ENCODE data around the gene HS6ST2.
"Not testable (repeated sequence)": the region's sequence is repeated elsewhere in the genome, so short reads cannot be mapped to it uniquely, and the experiment has no call there.

Gene HS6ST2

DNA sequence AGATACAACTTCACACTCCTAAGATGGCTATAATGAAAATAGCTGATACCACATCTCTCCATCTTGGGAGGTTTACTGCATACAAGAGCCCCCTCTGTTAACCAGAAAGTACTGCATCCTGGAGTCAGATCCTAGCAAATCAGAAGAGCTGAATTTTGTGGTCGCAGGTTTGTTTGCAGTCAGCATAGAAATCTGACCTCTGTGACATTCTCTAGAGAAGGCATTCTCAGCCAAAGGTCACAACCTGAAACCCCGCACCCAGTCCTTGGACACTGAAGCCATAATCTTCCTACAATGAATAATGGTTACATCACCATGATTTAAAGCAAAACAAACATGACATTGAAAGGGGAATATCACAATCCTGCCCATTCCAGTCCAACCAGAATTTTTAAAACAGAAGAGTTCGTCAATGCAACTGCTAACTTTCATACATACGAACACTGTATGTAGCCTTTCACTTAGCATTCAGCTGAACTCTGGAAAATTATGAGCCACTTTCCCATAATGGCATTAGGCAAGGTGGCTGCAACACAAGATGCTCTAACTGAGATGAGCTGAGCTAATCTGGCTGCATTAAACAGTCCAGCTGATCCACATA, 17.6 kb downstream of the HS6ST2 start:
- DNase-seq (ENCODE audit: low read depth in 2 of 2) = no peak

GRCh38 chrX:132933170-132933569, 25.3 kb downstream of the HS6ST2 start:
- DNase-seq (ENCODE audit: low read depth in 2 of 2) = no peak

- no peak for DNase-seq (ENCODE audit: low read depth in 2 of 2)
Observed at GRCh38 chrX:132924426-132924825, 34.0 kb downstream of the HS6ST2 start.

DNA sequence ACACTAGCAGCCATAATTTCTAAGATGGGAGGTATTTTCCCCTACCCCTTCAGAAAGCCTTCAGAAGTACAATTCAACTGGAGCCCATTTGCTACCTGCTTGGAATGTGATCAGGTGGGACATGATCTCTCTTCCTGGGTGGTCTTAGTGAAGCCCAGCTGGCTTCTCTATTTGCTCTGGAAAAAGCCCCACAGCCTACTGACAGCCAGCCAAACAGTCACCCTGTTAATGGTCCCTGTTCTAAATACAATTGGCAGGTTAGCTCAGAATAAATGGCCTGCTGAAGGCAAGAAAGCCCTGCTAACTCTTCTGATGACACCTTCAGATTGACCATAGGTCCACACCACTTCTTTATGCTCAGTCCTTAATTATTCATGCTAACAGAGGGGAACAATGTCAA, 39.9 kb downstream of the HS6ST2 start:
- no peak for DNase-seq (ENCODE audit: low read depth in 2 of 2)

DNA sequence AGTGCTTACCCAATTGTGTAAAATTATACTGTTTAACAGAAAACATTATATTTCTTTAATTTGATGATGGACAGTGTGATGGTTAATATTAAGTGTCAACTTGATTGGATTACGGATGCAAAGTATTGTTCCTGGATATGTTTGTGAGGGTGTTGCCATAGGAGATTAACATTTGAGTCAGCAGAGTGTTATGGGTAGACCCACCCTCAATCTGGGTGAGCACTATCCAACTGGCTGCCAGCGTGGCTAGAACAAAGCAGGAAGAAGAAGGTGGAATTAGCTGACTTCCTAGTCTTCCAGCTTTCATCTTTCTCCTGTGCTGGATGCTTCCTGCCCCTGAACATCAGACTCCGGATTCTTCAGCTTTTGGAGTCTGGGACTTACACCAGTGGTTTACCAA, 42.1 kb downstream of the HS6ST2 start:
- DNase-seq (ENCODE audit: low read depth in 2 of 2) = no peak

DNA sequence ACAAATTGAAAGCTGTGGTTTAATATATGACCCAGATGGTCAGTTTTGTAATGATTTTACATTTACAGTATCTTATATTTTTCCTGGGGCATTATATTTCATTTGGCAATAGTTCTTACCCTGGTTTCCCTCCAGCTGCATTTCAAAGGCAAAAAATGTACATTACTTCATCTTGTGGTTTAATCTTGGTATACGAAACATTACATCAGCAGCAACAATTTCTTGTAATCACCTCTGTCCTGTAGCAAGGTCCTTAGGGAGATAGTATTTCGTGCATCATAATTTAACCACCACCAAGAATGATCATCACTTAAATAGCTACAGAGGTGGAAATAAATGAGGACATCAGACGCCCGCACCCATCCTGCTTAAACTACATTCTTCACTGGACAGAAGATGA, 48.8 kb downstream of the HS6ST2 start:
- DNase-seq (ENCODE audit: low read depth in 2 of 2) = no peak

DNA sequence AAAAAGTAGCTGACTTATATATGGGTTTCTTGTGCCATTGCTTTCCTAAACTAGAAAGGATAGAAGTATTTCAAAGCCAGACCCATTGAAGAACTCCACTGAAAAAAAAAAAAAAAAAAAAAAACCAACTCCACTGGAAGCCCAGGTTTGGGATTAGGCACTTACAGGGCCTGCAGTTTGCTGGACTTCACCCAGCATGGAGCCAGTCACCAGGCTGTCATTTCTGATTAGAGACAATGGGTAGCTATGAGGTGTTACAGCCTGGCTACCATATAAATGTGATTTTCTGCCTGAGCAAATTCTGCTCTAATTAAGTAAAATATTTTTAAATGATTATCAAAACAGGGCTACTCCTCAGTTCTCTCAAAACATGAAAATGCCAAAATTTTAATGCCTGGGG, 49.5 kb downstream of the HS6ST2 start:
- DNase-seq (ENCODE audit: low read depth in 2 of 2) = no peak

DNA sequence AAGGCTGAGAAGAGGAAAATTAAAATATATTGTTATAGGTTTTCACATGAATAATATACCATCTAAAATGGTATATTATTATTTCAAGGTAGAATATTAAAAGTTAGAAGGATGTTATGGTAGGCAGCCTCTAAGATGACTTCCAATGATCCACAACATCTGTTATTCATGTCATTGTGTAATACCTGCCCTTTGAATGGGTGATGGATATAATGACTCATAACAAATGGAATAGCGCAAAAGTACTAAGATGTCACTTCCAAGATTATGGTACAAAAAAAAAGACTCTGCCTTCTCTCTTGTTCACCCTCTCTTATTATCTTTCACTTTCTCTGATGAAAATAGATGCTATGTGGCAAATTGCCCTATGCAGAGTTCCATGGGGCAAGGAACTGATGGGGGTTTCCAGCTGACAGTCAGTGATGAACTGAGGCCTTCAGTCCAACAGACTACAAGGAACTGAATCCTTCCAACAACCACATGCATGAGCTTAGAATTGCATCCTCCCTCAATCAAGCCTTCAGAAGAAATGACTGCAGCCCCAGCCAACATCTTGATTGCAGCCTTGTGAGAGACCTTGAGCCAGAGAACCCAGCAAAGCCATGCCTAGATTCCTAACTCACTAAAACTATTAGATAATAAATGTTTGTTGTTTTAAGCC, 57.7 kb downstream of the HS6ST2 start:
- DNase-seq (ENCODE audit: low read depth in 2 of 2) = no peak

GRCh38 chrX:132887569-132887968, 70.9 kb downstream of the HS6ST2 start:
- DNase-seq (ENCODE audit: low read depth in 2 of 2) = no peak

DNA sequence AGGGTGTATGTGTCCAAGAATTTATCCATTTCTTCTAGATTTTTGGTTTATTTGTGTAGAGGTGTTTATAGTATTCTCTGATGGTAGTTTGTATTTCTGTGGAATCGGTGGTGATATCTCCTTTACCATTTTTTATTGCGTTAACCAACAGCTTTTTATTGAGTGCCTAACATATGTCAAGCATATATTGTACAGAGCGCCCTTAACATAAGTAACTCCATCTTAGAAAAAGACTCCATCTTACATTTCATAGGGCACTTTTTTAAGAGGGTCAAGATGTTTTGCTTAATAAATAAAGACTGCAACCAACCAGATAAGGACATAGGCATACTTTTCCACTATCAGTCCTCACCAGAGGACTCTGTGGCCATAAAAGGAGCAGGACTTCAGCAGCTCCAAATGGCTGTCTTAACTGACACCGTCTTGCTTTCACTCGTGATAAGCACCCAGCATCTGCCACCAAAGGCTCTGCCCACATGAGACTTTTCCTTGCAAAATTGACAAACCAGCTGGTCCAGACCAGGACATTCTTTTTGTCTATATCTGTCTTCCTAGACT, 75.0 kb downstream of the HS6ST2 start:
- DNase-seq (ENCODE audit: low read depth in 2 of 2) = no peak

DNA sequence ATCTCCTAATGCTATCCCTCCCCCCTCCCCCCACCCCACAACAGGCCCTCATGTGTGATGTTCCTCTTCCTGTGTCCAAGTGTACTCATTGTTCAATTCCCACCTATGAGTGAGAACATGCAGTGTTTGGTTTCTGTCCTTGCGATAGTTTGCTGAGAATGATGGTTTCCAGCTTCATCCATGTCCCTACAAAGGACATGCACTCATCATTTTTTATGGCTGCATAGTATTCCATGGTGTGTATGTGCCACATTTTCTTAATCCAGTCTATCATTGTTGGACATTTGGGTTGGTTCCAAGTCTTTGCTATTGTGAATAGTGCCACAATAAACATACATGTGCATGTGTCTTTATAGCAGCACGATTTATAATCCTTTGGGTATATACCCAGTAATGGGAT, 77.7 kb downstream of the HS6ST2 start:
- not testable (repeated sequence) for DNase-seq (ENCODE audit: low read depth in 2 of 2)

GRCh38 chrX:132877954-132878536, 80.4 kb downstream of the HS6ST2 start:
- DNase-seq (ENCODE audit: low read depth in 2 of 2) = no peak

DNA sequence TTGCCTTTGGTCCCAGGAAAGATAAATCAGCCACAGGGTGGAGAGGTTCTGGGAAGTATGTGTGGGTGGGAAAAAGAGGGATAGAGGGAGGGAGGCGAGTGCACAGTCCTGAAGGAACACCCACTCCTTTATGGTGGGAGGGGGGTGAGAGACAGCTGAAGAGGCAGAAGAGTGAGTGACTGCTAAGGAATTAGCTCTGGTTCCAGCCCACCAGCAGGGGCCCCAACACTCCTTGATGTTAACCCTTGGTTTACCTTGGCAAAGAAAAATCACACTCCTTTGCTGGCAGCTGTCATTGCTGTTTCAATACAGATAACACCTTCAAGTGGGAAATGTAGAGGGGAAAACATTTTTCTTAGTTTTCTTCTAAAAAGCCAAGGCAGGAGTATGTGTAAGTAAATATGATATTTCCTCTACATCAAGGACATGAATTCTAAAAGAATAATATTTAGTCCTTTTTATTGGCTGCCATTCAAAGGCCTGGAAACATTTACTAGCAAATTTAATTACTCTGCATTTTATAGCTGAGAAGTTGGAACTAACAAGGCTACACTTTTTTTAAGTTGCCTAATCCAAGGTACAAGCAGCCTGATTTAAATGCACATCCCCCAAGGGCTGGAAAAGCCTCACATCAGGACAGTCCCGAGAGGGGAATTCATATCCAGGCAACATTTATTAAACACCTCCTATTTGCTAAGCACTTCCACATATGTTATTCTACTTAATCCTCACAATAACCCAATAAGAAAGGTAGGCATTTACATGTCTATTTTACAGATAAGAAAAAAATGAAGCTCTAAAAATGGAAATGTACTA, 81.7 kb downstream of the HS6ST2 start:
- DNase-seq (ENCODE audit: low read depth in 2 of 2) = no peak

- no peak for DNase-seq (ENCODE audit: low read depth in 2 of 2)
Observed at GRCh38 chrX:132875650-132876522, 82.5 kb downstream of the HS6ST2 start.

DNA sequence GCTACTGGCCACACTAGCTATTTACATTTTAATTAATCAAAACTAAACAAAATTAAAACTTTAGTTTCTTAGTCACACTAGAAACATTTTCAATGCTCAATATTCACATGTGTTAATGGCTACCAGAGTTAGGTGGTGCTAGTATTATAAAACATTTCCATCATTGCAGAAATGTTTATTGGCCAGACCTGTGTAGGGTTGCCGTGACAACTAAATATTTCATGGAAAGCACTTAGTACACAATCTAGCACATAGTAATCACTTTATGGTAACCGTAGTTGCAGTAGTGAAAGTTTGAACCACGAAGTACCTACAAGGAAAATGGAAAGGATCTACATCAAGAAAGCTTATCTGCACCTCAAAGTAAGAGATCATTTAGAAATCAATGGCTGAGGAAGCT, 95.9 kb downstream of the HS6ST2 start:
- DNase-seq (ENCODE audit: low read depth in 2 of 2) = no peak

DNA sequence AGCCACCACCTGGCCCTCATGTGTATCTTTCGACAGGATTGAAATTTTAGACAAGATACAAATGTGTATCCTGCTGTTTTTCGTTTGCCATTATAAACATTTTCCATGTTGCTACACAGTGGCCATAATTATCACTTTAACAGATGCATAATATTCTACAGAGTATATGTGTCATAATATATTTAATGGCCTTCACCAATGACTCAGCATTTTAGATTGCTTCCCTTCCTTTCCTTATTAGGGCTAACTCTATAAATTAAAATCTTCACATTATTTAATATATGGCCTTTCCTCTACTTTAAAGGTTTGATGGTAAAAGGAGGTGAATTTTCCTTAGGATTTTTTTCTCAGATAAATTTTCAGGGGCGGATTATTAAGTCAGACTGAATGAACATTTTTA, 97.4 kb downstream of the HS6ST2 start:
- DNase-seq (ENCODE audit: low read depth in 2 of 2) = no peak

DNA sequence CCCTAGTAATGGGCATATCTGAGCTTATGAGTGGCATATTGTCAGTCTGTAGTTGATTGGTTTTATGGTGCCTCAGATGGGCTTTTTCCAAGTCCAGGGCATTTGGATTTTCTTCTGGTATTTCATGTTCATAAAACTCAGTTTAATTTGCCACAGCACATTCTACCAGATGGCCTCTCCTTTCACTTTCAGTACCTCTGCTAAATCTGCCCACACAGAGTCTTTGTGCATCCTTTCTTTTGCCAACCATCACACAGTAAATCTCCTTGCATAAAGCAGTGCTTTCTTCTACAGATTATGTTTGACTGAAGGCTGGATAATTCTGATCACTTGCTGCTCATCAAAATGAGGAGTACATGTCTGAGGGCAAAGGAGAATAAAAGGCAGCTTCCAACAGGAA, 98.2 kb downstream of the HS6ST2 start:
- no peak for DNase-seq (ENCODE audit: low read depth in 2 of 2)

DNA sequence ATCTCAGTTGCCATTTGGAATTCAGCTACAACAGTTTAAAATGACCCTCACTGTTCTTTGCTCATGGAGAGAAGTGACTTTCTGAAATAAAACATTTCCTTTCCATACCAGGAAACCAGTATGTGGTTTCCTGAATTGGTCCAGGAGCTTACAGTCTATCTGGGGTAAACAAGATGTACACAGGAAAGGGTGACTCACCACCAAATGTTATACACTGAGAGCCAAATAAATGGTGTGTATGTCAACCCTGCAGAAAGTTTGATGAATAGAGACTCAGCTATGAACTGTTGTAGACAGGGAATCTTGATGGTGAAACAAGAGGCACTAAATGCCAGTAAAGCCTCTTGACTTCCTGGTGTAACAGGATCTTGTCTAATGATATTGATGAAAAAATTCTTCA, 100.4 kb downstream of the HS6ST2 start:
- DNase-seq (ENCODE audit: low read depth in 2 of 2) = no peak

DNA sequence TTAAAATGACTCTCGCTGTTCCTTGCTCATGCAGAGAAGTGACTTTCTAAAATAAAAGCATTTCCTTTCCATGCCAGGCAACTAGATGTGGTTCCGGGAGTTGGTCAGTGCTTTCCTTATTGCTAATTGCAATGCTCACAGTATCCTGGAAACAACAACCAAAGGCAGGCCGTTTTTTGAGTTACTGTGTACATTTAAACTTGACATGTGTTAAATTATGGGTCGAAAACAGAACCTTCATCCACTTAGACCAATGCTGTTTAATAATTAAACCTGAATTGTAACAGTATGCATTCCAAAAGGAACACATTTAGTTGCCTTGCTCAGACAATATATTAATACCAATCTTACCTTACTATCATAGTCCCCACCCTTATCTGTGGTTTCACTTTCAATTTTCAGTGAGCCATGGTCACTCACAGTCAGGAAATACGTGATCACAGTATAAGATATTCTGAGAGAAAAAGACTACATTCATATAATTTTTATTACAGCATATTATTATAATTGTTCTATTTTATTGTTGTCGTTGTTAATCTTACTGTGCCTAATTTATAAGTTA, 102.6 kb downstream of the HS6ST2 start:
- no peak for DNase-seq (ENCODE audit: low read depth in 2 of 2)

- DNase-seq (ENCODE audit: low read depth in 2 of 2) = no peak
Observed at GRCh38 chrX:132853040-132853439, 105.4 kb downstream of the HS6ST2 start.
